Activated CD8-positive, alpha-beta memory T cell treated with anti-CD3 and anti-CD28 coated beads, Interleukin-2, amount 50 U/mL, for 24 hours (primary cell): Measurements from ENCODE around the gene STING1.
"Not testable (repeated sequence)": the region's sequence is repeated elsewhere in the genome, so short reads cannot be mapped to it uniquely, and the experiment has no call there.

Experiments
- DNase-seq: peaks from one replicate; pipeline ENCODE4 v3.0.0-alpha.2; 2020; ENCODE audit errors: extremely low read depth

The STING1 gene

DNA sequence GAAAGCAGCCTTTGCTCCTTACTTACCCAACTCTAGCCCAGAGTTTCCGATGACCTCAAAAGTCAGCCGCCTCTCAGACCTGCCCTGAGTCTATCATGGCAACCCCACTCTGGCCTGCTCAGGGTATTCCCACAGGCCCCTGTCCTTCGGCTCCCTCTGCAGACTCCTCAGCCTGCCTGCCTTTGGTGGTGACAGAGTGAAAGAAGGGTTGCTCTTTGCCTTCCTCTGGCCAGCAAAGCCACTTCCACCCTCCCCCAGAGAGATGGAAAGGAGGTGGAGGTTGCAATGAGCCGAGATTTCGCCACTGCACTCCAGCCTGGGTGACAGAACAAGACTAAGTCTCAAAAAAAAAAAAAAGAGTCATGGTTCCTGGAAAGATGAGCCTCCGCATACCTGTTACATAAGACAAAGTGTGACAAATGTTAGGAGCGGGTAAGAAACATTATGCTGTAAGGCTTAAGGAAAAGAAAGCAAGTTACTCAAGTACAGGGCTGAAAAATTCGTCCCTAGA is 14.1 kb downstream of the STING1 start:
- DNase-seq = no peak

DNA sequence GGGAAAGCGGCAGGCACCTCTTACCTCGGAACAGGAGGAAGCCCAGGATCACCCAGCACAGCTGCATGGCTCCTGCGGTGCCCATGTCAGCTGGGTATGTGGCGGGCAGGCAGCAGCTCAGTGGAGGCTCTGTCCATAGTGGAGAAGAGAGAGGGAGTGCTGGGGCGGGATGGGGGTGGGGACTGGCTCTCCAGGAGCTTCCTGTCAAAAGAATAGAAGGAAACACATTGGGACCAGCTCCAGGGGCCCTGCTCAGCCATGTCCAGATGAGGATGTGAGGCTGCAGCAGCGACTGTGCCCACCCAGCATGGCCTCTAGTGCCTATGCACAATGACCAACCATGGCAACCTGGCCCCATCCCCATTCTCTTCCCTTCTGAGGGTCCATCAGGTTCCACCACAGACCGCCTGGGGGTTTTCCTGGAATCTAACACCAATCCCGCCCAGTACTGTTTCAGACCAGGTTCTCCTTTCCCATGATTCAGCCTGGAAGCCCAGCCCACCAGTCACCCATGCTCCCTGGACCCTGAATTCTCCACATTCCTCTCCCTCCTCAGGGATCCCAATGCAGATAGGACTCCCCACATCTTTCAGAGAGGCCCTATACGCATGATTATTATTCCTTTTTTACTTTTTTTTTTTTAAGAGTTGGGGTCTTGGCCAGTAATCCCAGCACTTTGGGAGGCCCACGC is 19.8 kb downstream of the STING1 start, which contains the start of gene ECSCR:
Gene ECSCR (minus strand): TSS at position 158 of the 691 bp plus-strand sequence. CDS start 73 bp downstream, at position 85.
- no peak for DNase-seq

DNA sequence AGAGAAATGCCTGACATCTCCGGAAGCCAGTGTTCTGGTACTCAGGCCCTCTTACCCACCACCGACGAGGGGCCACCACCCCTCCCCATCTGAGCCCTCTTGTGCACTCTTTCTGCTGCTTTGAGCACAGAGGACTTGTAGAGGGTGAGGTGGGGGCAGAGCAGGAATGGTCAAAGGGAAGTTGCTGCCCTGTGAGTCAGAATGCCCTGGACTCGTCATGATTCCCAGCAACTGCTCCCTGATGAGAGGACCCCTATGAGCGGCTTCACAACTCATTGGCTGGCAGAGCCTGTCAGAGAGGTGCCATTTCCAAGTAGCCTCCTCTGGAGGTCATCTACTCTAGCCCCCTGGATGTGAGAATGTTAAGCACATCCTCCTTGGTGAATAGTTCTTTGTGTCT is 20.9 kb downstream of the STING1 start:
- DNase-seq = no peak

DNA sequence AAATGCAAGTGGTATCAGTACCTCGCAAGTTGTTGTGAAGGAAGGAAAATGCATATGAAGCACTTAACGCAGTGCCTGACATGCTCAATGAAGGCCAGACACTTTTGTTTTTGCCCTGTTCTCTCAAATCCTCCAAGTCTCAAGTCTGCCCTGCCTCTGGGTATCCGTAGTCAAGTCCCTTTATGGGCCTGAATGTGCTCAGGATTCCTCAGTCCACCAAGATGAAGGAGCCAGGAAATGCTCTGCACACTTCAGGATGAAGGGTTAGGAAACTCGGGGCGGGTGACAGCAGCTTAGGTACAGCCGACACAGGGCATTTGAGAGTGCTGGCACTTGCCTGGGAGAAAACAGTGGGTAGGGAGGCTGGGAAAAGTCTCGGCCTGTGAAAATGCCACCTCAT is 21.4 kb downstream of the STING1 start:
- no peak for DNase-seq

DNA sequence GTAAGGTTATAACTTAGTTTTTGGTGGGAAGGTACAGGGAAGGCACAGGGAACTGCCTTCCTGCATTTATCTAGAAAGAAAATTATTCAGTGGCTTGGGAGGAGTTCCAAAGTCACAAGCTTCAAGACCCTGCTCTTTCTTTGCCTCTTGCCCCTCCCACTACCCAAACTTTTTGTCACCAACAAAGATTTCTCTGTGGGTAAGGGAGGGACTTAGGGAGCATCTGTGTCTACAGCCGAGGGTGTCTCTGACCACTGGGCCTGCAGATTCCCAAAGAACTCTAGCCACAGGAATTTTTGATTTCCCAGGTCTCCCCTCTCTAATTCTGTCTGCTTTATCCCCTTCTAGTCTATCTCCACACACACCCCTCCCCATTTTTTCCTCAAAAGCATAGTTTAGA is 22.1 kb downstream of the STING1 start:
- DNase-seq = no peak

DNA sequence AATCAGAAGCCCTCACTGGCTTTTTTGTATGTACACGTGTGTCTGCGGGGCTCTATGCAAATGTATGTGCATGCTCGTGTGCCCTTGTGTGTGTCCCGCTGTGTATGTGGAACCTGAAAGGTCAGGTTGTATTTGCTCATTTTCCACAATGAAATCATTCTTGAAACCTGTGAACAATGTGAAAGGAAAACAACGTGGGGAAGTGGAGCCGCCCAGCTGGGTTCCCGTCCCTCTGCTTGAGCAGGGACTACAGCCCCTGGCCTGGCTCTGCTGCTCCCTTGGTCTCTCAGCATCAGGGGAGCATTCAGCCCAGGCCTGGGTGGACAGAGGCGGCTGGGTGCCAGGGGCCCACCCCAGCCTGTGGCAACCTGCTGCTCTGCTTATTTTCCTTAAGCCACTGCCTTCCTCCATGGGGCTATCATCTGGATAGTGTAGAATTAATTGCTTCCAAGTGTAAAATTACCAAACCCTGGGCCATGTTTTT is 23.1 kb downstream of the STING1 start:
- DNase-seq = no peak

DNA sequence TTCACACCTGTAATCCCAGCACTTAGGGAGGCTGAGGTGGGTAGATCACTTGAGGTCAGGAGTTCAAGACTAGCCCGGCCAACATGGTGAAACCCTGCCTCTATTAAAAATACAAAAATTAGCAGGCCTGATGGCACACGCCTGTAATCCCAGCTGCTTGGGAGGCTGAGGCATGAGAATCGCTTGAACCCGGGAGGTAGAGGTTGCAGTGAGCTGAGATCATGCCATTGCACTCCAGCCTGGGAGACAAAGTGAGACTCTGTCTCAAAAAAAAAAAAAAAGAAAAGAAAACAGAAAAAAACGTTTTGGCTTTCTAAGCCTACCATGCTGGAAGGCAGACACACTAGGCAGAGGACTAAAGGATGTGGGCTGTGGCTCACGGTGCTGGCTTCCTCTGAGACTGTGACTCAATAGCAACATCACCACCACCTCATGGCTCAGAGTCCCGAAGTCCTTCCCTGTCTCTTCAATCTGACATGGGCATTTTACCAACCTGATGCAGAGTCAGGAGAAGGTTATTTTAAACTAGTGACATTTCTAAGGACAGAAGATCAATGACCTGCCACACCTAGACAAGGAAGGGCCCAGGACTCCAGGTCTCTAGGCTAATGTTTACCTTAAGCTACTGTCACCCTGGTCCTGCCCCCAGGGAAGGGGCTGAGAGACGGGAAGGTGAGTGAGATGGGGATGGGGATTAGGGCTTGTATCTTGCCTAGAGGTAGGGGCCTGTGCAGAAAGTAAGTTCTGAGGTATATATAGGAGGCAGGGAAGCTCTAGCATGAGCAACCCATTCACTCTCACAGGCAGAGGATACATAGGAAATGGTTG is 23.8 kb downstream of the STING1 start:
- DNase-seq = peak; percentile 57

DNA sequence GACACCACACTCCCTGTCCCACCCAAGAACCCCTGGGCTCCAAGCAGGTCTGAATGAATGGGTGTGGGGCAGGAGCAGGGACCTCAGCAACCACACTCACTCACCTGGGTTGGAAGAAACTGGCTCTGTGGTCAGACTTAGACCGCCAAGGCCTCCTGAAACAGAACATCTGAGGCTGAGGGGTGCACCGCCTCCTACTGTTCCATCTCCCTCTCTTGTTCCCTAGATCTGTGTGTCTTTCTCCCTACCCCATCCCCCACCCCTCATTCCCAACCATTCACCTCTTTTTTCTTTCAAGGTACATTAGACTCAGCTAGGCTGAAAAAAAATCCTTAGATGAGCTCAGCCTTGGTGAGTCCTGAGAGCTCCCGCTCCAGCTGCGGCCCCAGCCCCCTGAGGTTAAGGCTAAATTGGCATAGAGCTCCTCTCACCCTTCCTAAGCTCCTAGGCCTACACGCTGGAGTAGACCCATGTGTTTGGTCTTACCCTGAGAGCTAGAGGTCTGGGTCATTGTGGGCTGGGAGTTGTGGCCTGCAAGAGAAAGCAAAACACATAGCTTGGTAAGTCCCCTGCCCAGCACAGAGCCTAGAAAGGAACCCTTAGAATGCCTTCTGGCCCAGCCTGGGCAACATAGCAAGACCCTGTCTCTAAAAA is 24.8 kb downstream of the STING1 start:
- DNase-seq = no peak

DNA sequence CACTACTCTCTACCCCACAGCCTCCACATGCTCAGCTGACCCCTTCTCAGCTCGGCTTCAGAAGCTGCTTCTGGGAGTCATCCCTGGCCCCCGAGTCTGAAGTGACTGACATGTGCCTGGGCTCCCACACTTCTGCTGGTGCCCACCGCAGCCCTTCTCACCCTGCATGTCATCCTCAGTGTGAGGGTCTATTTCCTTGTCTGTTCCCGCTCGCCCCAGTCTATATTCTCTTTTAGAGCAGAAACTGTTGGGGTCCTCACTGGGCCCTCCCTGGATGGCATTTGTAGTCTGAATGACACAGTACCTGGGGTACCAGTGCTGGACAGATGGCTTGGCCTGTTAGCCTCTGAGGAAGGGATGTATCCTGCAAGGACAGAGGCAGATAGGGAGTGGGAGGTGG is 25.3 kb downstream of the STING1 start:
- DNase-seq = no peak

DNA sequence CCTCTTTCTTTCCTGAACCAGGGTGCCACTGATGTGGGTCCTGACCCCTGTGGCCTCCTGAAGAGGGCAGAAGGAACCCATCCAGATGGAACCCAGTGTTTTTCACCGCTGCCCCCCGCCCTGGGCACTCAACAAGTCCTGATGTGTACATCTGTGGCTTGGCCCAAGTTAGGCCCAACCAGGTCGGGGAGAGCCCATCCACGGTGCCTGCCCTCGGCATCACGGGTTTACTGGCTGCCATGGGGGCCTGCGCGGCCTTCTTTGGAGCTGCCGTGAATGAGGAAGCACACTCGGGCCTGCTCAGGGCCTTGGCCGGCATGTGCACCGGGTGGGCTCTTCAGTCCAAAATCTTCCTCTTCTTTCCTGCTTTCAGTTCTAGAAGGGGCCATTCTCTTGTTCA is 25.8 kb downstream of the STING1 start:
- DNase-seq = no peak

DNA sequence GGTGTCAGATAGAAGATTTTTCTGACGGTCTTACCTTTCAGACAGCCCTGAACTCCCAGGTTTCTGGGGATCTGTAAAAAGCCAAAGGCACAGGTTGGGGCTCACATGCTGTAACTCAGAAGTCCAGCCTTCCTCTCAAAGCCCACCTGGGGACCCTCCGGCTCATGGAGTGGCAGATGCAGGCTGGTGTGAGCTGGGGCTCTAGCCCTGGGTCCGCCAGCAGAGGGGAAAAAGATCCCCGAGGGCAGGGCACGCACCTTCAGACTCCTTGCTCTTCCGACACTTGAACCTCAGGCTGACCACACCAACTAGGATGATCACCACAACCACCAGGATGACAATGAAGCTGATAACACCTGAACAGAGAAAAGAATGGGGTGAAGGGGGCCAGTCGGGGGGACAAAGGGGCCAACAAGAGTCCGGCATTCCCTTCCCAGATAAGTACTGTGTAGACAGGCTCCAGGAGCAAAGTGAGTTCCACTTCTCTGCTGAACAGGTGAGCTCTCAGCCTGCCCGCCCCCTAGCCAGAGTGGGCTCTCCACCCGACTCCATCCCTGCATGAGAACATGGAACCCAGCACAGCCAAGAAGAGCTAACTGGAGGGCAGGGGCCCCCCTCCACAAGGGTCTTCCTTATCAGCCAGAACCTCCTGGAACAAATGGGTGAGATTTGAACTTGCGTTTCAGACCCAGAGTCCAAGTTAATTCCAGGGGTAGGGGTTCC is 27.8 kb downstream of the STING1 start:
- DNase-seq = no peak

DNA sequence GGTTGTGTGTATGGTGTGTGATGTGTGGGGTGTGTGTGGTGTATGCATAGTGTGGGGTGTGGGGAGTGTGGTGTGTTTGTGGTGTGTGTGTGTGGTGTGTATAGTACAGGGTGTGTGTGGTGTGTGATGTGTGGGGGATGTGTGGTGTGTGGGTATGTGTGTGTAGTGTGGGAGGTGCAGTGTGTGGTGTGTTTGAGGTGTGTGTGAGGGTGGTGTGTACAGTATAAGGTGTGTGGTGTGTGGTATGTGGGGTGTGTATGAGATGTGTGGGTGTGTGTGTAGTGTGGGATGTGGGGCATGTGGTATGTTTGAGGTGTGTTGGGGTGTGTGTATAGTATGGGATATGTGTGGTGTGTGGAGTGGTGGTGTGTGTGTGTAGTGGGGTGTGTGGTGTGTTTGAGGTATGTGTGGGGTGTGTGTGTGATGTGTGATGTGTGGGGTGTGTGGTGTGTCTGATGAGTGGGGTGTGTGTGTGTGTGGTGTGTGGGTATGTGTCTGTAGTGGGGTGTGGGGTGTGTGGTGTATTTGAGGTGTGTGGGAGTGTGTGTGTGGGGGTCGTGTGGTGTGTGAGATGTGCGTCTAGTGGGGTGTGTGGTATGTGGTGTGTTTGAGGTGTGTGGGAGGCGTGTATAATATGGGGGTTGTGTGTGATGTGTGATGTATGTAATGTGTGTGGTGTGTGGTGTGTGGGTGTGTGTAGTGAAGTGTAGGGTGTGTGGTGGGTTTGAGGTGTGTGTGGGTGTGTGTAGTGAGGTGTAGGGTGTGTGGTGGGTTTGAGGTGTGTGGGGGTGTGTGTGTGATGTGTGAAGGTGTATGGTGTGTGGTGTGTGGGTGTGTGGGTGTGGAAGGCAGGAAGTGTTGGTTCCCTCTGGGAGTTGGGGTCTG is 28.6 kb downstream of the STING1 start:
- DNase-seq = no peak

DNA sequence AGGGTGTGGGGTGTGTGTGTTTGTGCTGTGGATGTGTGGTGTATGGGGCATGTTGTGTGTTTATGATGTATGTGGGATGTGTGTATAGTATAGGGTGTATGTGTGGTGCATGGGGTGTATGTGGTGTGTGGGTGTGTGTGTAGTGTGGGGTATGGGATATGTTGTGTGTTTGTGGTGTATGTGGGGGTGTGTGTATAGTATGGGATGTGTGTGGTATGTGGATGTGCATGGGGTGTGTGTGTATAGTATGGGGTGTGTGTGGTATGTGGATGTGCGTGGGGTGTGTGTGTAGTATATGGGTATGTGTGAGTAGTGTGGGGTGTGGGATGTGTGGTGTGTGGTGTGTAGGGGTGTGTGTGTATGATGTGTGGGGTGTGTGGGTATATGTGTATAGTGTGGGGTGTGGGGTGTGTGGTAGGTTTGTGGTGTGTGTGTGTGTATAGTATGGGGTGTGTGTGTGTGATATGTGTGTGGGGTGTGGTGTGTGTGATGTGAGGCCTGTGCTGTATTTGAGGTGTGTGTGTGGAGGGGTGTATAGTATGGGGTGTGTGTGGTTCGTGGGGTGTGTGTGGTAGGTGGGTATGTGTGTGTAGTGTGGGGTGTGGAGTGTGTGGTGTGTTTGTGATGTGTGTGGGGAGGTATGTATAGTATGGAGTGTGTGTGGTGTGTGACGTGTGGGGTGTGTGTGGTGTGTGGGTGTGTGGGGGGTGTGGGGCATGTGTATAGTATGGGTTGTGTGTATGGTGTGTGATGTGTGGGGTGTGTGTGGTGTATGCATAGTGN is 30.5 kb downstream of the STING1 start:
- DNase-seq = no peak

DNA sequence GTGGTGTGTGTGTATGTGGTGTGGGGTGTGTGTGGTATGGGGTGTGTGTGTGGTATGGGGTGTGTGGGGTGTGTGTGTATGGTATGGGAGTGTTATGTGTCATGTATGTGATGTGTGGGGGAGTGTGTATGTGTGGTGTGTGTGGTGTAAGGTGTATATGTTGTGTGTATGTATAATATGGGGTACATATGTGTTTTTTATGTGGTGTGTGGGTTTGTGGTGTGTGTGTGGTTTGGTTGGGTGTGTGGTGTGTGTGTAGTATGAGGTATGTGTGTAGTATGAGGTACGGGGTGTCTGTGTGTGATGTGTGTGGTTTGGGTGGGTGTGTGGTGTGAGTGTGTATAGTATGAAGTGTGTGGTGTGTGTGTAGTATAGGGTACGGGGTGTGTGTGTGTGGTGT is 31.4 kb downstream of the STING1 start:
- DNase-seq = no peak

DNA sequence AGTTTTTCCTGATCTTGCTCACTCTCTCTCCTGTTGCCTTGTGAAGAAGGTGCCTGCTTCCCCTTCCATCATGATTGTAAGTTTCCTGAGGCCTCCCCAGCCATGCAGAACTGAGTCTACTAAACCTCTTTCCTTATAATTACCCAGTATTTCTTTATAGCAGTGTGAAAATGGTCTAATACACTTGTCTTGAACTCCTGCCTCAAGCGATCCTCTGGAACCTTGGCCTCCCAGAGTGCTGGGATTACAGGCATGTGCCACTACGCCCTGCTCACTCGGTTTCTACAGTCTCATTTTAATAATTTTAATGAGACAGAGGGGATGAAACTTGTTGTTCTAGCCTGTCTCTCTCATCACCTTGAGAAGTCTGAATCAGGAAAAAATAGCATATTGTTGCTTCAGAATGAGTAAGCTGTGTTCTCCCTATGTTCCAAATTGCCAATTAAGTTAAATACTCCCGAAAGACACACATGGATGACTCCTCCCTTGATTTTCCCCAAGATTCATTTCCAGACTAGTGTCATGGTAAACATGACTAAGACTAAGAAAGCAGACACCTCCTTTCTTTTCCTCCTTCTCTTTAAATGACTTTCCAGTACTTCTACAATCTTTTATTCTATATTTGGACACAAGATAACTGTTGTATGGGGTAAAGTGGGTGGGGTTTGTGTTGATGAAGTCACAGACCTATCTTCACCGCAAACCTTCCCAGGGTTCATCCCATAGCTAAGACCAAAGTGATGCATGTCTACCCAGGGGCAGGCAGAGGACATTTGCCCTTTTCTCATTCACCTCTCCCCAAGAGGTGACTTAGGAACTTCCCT is 35.4 kb downstream of the STING1 start:
- no peak for DNase-seq

DNA sequence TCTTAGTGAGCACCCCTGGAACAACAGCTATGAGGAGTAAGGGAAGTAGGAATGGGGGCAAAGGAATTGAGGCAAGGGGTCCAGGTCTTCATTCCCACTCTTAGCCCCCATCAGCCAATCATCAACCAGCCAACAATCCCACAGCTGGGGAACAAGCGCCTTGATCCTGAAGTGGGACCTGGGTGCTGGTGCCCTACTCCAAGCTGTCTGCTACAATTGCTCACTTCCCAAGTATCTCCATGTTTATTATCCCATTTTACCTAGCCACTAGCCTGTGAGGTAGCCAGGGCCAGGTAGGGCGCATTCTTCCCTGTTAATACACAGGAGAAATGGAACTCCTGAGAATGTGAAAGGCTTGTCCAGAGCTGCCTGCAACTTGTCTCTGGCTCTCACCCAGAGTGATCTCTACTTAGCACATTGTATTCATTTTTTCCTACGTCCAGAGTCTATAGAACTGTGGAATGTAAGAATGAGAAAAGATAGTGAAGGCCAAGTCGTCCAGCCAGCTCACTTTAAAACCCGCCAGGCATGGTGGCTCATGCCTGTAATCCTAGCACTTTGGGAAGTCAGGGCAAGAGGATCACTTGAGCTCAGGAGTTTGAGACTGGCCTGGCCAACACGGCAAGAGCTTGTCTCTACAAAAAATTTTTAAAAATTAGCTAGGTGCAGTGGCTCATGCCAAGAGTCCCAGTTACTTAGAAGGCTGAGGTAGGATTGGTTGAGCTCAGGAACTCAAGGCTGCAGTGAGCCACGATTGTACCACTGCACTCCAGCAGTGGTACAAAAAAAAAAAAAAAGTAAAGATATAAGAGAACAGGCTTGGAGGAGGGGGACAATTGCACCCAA is 37.0 kb downstream of the STING1 start:
- DNase-seq = no peak

DNA sequence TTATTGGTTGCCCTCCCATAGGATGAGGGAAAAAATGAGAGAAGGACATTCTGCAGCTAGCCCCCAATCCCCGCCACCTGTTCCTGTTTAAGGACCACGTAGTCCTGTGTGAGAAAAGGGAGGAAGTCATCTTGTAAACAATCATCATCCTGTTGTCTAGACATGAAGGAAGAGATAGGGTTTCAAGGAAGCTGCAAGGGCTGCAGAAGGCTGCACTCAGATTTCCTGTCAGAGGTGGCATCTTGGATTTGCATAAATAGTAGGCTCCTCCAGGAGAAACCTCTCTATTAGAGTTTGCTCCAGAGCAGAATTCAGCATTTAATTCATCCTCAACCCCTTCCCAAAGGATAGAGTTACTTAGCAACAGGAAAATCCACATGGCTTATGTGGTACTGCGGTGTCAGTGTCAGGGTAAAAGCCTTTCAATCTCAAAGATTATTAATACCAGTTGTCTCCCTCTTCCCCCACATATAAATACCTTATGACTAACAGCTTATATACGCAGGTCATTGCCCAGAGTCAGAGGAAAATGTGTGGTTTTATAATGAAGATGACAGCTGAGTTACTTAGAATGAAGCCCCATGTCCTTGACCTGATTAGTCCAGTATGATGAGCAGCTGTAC is 38.6 kb downstream of the STING1 start:
- no peak for DNase-seq

DNA sequence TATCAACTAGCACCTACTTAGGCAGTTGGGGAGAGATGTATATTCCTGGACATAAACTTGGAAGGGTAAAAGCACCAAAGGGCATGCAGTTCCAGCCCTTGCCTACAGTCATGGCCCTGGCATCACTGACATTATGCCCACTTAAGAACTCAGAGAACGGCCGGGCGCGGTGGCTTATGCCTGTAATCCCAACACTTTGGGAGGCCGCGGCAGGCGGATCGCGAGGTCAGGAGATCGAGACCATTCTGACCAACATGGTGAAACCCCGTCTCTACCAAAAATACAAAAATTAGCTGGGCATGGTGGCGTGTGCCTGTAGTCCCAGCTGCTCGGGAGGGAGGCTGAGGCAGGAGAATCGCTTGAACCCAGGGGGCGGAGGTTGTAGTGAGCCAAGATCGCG is 42.1 kb downstream of the STING1 start:
- DNase-seq = not testable (repeated sequence)
